ENCODE measurements around the gene MAD1L1.

DNA sequence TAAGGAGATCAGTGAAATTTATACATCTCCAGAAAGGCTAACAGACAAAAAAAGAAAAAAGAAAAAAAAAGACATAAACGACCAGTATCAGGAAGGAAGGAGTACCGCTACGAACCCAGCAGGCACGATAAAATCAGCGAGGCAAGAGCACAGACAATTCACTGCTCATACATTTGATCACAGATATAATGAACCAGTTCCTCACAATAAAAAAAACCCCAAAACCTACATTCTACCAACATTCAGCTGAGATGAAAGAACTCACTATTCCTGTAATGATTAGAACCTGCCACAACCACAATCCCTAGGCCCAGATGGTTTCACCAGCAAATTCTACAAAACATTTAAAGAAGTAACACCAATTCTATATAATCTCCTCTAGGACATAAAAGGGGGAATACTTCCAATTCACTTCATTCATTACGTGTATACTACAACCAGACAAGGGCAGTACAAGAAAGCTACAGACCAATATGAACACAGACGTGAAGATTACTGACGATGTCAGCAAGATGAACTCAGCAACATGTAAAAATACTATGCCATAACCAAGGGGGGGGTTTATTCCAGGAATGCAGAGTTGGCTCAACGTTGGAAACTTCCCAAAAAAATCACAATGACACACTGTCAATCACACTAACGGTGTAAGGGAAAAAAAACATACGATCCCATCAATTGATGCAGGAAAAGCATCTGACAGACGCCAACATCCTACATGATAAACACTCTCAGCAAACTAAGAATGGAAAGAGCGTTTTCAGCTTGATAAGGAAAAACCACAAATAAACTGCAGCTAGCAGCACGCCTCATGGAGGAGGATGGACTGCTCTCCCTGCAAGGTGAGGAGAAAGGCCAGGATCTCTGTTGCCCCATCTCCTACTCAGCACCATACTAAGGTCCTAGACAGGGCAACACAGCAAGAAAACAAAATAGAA, 306.5 kb downstream of the MAD1L1 start:
- TF ChIP-seq, protein P1, sequence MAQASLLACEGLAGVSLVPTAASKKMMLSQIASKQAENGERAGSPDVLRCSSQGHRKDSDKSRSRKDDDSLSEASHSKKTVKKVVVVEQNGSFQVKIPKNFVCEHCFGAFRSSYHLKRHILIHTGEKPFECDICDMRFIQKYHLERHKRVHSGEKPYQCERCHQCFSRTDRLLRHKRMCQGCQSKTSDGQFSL (CRISPR knock-in tag; IDR thresholded peaks at IDR 0.05) = no peak
- no peak for TF ChIP-seq FOSL2 (CRISPR knock-in tag; IDR thresholded peaks at IDR 0.05)
- no peak for TF ChIP-seq POLR2A (IDR thresholded peaks at IDR 0.05; ENCODE audit: insufficient read depth in 1 of 2, low read depth in 2 of 2, low read length in 2 of 2)
- TF ChIP-seq, protein P2, sequence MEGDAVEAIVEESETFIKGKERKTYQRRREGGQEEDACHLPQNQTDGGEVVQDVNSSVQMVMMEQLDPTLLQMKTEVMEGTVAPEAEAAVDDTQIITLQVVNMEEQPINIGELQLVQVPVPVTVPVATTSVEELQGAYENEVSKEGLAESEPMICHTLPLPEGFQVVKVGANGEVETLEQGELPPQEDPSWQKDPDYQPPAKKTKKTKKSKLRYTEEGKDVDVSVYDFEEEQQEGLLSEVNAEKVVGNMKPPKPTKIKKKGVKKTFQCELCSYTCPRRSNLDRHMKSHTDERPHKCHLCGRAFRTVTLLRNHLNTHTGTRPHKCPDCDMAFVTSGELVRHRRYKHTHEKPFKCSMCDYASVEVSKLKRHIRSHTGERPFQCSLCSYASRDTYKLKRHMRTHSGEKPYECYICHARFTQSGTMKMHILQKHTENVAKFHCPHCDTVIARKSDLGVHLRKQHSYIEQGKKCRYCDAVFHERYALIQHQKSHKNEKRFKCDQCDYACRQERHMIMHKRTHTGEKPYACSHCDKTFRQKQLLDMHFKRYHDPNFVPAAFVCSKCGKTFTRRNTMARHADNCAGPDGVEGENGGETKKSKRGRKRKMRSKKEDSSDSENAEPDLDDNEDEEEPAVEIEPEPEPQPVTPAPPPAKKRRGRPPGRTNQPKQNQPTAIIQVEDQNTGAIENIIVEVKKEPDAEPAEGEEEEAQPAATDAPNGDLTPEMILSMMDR (CRISPR knock-in tag; IDR thresholded peaks at IDR 0.05) = no peak
- TF ChIP-seq BHLHE40 (IDR thresholded peaks at IDR 0.05; ENCODE audit: low read length) = no peak
- TF ChIP-seq, protein P3, sequence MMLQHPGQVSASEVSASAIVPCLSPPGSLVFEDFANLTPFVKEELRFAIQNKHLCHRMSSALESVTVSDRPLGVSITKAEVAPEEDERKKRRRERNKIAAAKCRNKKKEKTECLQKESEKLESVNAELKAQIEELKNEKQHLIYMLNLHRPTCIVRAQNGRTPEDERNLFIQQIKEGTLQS (CRISPR knock-in tag; IDR thresholded peaks at IDR 0.05) = no peak
- TF ChIP-seq, protein P4, sequence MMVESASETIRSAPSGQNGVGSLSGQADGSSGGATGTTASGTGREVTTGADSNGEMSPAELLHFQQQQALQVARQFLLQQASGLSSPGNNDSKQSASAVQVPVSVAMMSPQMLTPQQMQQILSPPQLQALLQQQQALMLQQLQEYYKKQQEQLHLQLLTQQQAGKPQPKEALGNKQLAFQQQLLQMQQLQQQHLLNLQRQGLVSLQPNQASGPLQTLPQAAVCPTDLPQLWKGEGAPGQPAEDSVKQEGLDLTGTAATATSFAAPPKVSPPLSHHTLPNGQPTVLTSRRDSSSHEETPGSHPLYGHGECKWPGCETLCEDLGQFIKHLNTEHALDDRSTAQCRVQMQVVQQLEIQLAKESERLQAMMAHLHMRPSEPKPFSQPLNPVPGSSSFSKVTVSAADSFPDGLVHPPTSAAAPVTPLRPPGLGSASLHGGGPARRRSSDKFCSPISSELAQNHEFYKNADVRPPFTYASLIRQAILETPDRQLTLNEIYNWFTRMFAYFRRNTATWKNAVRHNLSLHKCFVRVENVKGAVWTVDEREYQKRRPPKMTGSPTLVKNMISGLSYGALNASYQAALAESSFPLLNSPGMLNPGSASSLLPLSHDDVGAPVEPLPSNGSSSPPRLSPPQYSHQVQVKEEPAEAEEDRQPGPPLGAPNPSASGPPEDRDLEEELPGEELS (CRISPR knock-in tag; IDR thresholded peaks at IDR 0.05) = no peak
- TF ChIP-seq CC2D1A (CRISPR knock-in tag; IDR thresholded peaks at IDR 0.05) = no peak
- no peak for TF ChIP-seq ZNF282 (IDR thresholded peaks at IDR 0.05; ENCODE audit: partially characterized antibody)
- TF ChIP-seq SP4 (CRISPR knock-in tag; IDR thresholded peaks at IDR 0.05) = no peak
- TF ChIP-seq HNF4G (IDR thresholded peaks at IDR 0.05; ENCODE audit: borderline replicate concordance, low read depth, low read length) = no peak
- TF ChIP-seq HNF4G (CRISPR knock-in tag; IDR thresholded peaks at IDR 0.05; ENCODE audit: borderline replicate concordance, low read depth) = no peak
- no peak for TF ChIP-seq TCF7L2 (IDR thresholded peaks at IDR 0.05; ENCODE audit: low read depth, low read length)
- TF ChIP-seq CBX2 (IDR thresholded peaks at IDR 0.05; ENCODE audit: low read depth, low read length) = no peak
- TF ChIP-seq CBX2 (CRISPR knock-in tag; IDR thresholded peaks at IDR 0.05; ENCODE audit: low read depth) = no peak

Data from HepG2 (cell line).